Activated T-cell treated with anti-CD3 and anti-CD28 coated beads for 1 hour (primary cell): ENCODE measurements around the gene ST6GALNAC2.

Source experiments
- DNase-seq: peaks from one replicate; pipeline ENCODE4 v3.0.0-alpha.2; 2020; ENCODE audit warnings: low read depth

Gene ST6GALNAC2

DNA sequence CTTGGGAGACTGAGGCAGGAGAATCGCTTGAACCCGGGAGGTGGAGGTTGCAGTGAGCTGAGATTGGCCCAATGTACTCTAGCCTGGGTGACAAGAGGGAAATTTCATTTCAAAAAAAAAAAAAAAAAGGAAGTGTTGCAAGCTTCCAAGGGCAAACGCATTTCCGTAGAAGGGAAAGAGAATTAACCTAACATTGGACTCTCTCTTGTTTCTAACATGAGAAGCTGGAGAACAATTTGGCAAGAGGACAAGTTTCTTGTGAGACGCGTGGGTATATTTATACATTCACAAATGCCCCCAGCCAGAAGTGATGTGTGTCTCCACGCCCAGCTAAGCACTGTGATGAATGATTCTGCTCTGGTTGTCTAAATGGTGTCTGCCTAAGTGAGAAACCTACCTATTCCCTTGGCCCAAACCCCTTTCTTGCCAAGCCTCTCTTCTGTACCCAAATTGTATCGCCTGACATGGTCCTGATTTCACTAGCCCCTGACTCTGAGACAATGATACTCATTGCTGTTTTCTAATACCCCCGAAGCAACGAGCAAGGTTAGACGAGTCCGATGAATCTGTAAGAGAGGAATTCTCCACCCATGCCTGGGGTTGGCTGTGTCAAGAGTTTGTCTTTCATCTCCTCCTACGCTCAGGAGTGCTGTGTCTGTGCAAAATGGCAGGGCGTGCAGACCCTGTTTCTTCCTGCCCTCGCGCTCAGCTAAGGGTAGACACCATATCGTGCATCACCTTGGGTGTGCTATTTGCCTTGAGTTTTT, 14.2 kb upstream of the ST6GALNAC2 start:
- DNase-seq = no peak

DNA sequence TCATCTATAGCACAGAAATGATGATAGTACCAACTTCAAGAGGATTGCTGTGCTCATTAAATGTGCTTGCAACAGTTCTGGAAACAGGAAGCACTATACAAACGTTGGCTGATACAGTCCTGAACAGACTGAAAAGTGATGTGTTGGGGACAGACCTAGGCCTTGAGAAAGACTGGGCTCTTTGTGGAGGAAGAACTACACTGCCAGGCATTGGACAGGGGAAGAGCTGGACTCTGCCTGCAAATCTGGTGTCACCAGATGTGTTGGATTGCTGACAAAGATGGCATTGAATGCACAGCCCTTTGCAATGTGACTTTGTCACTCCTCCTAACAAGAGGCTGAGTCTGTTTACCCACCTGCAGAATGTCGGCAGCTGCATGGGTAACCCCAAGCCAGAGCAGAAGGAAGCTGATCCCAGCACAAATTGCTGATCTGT, 12.4 kb upstream of the ST6GALNAC2 start:
- no peak for DNase-seq

DNA sequence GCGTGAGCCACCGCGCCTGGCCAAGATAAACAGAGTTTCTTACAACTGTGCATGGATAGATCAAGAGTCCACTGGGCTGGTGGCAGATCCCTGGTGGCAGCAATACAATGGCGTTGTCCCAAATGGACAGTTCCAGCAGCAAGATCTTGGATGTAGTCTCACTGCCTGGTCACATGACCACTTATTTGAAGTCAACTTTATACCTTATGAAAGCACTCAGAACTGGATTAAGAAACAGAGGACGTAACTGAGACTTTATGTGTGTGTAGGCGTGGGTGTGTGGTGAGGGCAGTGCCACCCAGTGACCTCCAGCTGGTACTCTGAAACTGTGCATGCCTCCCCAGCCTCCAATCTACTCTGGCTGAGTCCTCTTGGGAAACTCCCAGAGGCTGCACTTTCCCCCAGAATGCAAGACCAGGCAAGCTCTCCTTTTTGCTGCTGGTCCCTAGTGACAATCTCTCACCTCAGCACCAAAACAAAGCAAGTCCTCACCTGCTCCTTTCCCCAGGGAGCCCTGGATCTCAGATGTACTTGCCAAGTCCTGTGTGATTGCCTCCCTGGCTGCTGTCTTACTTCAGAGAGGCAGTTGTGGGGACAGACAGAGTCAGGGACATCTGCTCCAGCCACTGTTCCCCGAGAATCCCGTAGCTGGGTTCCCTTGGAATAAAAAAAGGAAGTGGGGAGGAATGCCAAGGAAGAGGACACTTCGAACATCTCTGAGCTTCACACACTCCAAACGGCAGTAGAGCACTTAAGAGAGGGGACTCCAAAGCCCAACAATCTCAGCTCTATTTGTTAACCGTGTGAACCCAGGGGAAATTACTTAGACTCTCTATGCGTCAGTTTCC, 11.7 kb upstream of the ST6GALNAC2 start:
- DNase-seq = no peak

DNA sequence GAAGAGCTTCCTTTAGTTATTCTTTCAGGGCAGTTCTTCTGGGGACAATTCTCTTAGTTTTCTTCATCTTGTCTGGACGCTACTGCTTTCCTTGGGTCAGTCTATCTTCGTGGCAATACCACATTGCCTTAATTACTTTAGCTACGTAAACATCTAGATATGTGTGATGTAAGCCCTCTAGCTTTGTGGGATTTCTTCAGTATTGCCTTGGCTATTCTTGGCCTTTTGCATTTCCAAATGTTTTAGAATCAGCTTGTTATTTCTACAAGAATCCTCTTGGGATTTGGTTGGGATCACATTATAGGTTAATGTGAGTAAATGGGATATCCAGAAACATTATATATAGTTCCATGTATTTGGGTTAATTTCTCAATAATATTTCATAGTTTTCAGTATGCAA, 9.0 kb upstream of the ST6GALNAC2 start:
- DNase-seq = no peak

DNA sequence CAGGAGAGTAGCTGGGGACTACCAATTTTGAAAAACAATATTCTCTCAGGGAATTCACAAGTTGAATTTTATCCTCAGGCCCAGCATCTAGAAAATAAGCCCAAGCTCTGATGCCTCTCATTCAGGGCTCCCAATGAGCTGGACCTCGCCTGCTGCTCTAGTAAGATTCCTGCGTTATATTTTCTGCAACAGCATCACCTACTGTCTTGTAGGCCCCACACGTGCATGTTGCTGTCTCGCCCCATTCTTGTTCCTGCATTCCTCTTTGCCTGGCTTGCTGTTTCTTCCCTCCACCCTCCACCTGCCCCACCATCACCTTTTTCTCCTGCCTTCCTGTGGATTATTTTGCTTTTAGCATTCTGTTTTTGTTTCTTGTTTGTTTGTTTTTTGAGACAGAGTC, 8.3 kb upstream of the ST6GALNAC2 start:
- DNase-seq = no peak

DNA sequence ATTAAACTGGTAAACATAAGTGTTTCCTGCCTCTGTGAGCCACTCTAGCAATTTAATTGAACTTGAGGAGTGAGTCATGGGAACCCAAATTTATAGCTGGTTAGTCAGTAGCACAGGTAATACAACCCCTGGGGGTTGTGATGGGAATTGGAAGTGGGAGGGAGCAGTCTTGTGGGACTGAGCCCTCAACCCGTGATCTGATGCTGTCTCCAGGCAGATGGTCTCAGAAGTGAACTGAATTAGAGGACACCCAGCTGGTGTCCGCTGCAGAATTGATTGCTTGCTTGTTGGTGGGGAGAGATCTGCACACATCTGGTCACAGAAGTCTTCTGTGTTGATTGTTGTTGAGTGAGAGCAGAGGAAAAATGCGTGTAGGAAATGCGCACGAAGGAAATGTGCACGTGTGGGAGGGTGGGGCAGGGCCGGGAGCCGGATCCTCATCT, 7.7 kb upstream of the ST6GALNAC2 start:
- DNase-seq = no peak

DNA sequence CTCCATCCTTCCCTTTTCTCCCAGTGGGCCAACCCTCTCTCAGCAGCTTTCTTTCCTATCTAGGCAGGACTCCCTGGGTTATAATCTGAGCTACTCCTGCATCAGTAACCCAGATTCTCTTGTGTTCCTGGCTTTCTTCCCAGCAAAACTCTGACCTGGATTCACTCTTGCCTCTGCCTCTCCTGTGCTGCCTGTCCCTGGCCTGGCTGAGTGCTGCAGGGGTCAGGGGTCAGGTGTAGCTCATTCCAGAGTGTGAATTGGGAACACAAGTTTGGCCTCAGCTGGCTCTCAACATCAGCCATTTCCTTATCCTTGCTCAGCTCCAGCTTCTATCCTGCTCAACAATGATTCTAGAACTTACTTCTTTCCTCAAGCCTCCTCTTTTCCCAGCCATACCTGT, 2.5 kb upstream of the ST6GALNAC2 start:
- DNase-seq = no peak

DNA sequence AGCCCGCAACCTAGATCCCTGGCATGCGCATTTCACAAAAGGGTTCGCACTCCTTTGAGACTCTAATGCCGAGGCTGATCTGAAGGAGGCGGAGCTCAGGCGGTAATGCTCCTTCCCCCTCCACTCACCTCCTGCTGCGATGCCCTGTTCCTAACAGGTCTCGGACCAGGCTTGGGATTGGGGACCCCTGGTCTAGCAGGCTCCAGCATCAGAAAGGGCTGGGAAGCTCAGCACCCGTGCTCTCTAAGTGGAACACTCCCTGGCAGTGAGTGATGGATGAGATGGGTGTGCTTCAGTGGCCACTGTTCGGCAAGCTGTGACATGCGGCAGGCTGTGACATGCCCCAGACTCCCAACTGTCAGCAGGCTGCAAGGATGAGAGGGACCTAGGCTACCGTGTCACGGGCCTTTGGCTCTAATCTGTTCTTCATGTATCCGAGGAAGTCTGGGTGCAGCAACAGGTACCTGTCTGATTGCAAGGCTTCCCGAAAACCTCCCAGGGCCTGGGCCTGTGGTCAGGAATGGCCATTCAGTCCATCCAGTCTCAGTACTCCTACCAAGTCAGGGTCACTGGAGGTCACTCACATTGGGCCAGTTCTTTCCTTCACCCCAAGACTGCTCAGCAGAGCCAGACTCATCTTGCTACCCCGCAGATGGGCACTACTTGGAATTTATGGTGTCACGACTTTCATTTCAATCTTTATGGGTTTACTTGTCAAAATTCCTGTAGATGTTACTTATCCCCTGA, 1.3 kb upstream of the ST6GALNAC2 start:
- DNase-seq = no peak

DNA sequence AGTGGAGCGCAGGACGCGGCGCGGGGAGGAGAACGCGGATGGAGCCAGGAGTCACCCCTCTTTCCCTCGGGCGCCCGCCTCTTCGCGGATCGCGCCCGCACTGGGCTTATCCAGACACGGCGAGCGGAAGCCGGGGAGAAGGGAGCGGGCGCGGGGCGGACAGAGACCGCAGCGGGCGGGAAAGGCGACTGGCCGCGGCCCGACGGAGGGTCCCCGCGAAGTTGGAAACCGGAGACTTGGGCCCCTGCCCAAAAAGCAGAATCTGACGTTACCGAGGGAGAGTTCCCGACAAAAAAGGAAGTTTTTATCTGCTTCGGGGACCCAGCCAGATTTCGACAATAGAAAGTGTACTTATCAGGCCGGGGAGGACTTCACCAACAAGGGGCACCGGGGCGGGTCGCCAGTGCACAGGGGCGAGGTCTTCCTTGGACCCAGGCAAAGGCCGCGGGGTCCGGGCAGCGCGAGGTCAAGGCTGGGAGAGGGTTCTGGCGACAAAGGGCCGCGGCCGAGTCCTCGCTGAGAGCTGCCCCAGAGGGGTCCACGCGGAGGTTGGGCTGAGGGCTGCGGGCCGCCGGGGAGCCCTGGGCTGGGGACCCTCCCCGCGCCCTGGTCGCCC, 519 bp downstream of the ST6GALNAC2 start:
- DNase-seq = no peak

DNA sequence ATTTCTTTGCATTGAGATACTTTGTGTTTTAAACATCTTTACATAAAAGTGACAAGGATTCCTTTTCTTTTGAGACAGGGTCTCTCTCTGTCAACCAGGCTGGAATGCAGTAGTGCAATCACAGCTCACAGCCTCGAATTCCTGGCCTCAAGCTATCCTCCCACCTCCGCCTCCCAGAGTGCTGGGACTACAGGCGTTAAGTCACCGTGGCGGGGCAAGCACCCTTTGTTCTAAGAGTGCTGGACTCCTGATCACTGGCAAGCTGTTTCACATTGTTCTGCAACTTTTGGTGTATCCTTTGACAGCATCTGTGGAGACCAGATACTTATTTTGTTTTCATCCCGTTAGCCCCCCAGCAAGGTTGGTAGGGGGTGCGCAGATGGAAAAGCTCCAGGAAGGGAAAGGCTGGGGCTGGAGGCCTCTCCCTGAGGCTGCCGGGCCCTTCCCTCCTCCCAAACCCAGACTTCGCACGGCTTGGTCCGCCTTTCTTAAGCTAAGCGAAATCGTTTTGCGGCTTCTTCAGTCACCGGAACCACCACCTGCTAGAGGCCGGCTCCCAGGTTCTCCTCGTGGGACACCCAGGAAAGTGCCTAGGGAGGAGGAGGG, 1.1 kb downstream of the ST6GALNAC2 start:
- DNase-seq = no peak

DNA sequence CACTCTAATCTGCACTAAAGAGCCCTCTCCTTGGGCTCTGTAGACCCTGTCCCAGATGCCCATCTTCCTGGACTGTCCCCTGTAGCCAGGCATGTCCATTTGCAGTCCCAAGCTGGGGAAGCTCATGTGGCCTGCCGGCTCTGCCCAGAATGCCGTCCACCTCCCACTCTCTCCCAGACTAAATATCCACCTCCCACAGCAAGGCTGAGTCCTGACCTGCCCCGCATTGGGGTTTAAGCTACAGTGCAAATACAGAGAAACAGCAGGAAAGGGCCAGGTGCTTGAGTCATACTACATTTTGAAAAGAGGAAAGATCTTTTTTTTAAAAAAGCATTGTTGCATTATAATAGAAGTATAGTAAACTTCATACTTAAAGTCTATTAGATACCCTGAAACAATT, 3.0 kb downstream of the ST6GALNAC2 start:
- DNase-seq = no peak

DNA sequence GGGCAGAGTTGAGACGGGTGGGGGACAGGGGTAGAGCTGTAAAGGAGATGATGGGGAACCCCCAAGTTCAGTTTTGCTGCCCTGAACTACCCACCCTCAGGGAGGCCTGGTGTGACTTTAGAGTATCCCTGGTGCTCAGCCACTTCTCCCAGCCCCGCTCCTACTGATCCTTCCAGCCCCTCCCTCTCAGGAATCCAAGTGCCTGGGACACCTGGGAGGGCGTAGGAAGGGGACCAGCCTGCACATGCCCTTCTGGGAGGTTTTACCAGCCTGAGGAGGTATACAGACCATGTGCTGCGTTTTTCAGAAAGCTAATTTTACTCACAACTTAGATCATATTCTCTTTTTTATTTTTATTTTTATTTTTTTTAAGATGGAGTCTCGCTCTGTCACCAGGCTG, 4.1 kb downstream of the ST6GALNAC2 start:
- no peak for DNase-seq

DNA sequence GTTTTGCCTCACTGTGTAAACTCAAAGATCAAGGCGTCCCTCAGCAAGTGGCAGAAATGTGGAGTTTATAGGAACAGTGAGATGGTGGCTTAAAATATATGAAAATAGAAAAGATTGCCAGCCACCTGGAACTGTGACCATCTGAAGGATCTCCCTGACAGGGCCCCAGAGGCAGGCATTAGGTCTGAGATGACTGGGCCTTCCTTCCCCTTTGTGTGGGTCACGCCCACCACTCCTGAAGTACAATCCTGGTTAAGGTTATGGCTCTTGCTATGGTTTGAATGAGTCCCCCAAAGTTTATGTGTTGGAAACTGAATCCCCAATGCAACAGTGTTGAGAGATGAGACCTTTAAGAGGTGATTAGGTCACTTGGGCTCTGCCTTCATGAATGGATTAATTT, 6.4 kb downstream of the ST6GALNAC2 start:
- no peak for DNase-seq

DNA sequence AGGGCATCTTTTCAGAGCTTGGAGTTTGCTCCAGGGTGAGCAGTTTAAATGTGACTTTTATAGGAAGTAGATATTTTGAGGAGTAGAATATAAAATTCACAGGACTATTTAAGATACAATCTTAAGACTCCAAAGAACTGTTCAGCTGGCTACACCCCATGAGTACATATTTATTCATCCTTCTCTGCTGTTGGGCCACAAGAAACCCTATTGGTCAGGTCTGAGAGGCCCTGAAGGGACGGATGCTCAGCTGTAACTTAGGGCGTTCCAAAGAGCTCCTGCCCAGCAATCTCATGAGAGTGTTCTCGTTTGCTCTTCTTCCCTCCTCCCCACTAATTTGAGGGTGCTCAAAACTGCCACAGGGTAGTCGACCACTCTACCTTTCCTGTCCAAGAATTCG, 7.3 kb downstream of the ST6GALNAC2 start:
- no peak for DNase-seq

DNA sequence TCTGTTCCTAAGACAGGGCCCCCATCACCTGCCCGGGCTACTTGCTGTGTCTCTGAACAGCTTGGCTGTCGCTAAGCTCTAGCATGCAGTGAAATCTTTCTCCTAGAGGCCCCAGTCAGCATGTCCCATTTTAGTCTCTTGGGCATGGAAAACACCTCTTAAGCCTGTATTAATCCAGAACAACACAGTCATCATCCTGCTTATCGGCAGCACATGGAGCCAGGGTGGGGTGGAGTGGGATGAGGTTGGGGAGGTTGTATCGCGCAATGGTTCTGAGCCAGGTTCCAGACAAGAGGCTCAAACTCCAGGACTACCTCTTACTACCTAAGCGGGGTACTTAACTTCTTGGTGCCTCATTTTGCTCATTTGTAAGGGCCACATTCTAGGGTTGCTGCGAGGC, 7.8 kb downstream of the ST6GALNAC2 start:
- no peak for DNase-seq

DNA sequence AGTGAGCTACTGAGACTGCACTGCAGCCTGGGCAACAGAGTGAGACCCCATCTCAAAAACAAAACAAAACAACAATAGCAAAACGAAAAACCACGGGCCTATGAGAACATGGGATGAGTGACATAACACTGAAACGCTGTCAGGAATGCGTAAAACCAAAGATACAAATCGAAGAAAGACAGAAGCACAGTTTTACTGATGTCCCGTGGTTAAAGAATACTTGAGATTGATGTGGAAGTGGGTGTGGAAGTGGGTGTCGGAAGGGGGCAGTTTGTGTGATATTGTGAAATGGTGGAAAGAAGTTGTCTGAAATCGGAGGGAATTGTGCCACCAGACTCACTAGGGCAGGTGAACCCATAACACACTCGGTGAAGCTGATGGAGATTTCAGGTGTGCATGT, 9.5 kb downstream of the ST6GALNAC2 start:
- DNase-seq = no peak

DNA sequence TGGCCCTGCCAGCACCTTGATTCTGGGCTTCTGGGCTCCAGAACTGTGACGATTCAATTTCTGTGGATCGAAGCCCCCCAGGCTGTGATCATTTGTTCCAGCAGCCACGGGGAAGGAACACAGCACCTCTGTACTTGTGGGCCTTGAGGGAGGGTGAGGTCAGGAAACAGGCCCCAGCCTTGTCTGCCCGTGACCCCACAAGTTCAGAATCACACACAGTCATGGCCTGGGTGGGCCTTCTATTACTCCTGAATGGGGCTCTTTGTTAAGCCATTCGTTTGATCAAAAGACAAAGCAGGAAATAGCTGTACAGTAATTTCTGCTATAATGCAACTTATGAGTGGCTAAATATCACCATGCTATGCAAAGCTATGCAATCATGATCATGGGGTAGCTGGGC, 10.1 kb downstream of the ST6GALNAC2 start:
- DNase-seq = no peak

DNA sequence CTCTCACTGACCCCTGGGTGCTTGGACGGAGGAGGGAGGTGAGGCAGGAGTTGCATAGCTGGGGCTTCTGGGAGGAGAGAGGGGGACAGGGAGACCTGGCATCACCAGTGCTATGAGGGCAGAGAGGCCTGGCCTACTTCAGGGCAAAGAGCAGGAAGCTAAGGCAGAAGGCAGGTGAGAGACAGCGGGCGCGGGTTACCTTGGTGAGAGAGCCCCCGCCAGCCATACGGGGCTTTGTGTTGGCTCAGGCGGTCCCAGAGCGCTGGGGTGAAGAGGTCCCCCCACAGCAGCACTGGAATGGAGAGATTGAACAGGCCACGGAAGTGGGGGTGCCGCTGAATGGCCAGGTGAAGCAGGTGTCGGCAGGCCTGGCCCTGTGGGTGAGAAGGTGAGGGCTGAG, 11.5 kb downstream of the ST6GALNAC2 start:
- no peak for DNase-seq

DNA sequence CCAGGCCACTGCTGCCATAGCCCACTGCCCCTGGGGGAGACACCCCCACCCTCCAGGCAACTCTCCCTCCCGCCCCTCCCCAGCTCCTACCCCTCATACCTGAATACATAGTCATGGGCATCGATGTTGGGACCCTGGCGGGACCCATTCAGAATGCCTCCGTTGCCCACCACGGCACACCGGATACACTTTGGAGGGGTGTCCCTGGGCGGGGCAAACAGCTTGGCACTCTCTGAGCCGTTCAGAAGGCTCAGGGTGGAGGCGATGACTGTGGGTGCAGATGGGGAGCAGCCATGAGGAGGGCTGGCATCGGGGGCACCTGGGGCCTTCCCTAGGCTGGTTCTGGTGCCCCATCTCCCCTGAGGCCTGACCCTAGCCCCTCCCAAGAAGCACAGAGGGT, 12.6 kb downstream of the ST6GALNAC2 start:
- DNase-seq = no peak

DNA sequence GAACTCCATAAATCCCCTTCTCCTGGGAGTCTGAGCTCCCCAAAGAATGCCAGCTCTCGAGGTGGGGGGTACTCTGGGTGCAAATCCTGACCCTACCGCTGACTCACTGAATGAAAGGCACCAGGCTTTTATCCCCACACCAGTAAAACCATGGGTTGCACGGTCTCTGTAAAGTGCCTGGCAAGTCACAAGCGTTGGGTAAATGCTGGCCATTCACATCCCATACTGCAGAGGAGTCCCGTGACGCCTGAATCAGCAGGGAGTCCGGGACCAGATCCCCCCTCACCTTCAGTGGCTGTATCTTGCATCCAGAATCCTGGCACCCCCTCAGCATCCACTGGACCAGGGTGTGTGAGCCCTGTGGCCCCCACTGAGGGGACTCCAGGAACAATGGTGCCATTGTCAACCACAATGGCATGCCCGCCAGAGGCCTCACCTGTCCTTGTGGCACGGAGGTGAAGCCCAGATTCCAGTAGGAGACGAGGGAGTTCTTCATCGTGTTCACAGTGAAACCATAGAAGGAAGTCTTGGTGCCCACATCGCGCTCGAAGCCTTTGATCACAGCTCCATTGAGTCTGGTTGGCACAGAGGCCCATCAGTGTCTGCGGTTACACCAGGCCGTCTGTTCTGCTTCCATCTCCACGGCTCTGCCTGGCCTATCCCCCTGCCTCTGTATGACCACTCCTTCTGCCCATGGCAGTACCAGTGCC, 13.3 kb downstream of the ST6GALNAC2 start:
- DNase-seq = no peak

DNA sequence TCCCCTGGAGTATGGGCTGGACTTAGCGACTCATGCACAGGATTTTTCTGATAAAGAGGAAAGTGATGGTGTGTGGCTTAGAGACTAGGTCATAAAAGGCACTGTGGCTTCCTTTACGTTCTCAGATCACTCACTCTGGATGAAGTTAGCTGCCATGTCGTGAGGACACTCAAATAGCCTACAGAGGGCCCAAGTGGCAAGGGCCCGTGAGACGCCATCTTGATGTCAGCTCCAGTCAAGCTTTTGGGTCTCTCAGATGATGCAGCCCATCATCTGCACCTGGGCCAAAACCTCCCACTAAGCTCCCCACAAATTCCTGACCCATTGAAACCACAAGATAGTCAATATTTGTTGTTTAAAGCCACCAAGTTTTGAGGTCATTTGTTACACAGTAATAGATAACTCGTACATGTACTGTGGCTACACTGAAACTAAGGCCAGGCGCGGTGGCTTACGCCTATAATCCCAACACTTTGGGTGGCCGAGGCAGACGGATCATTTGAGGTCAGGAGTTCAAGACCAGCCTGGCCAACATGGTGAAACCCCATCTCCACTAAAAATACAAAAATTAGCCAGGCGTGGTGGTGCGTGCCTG, 14.7 kb downstream of the ST6GALNAC2 start:
- no peak for DNase-seq
